HG02938 (cell line): ENCODE data around the gene IL10RA.

Experiments
- ATAC-seq: cut with Tn5 transposase; IDR thresholded peaks from one replicate; pipeline ENCODE4 v1.9.1; 2021; ENCODE audit warnings: mild to moderate bottlenecking, moderate library complexity; ENCODE audit not compliant: unreplicated experiment

The IL10RA gene

GRCh38 chr11:118005224-118006152, 19.3 kb downstream of the IL10RA start:
- no peak for ATAC-seq

GRCh38 chr11:118006153-118006534, 19.9 kb downstream of the IL10RA start:
- no peak for ATAC-seq

GRCh38 chr11:118007040-118007439, 20.8 kb downstream of the IL10RA start:
- ATAC-seq: no peak

- peak; percentile 38 for ATAC-seq
These were observed 21.5 kb downstream of the IL10RA start for GRCh38 chr11:118007563-118008270.

- ATAC-seq: no peak
These were observed 22.2 kb downstream of the IL10RA start for GRCh38 chr11:118008271-118008911.

GRCh38 chr11:118009864-118010737, 23.9 kb downstream of the IL10RA start:
- ATAC-seq: no peak

GRCh38 chr11:118010738-118011461, 24.7 kb downstream of the IL10RA start:
- peak; percentile 81 for ATAC-seq

GRCh38 chr11:118012083-118012669, 26.0 kb downstream of the IL10RA start:
- ATAC-seq: no peak

- ATAC-seq: no peak
These were observed 27.8 kb downstream of the IL10RA start for GRCh38 chr11:118014022-118014421.

GRCh38 chr11:118015385-118015841, 29.2 kb downstream of the IL10RA start:
- no peak for ATAC-seq

GRCh38 chr11:118016104-118016503, 29.9 kb downstream of the IL10RA start:
- no peak for ATAC-seq

GRCh38 chr11:118017111-118017510, 30.9 kb downstream of the IL10RA start:
- ATAC-seq: no peak

GRCh38 chr11:118017631-118018315, 31.6 kb downstream of the IL10RA start:
- ATAC-seq: no peak

- ATAC-seq: no peak
These were observed 32.2 kb downstream of the IL10RA start for GRCh38 chr11:118018401-118018800.

- ATAC-seq: no peak
These were observed 35.0 kb downstream of the IL10RA start for GRCh38 chr11:118021146-118021545.

GRCh38 chr11:118027694-118028093, 41.5 kb downstream of the IL10RA start:
- ATAC-seq: no peak

GRCh38 chr11:118028626-118029025, 42.4 kb downstream of the IL10RA start:
- ATAC-seq: no peak

GRCh38 chr11:118033443-118033842, 47.2 kb downstream of the IL10RA start:
- ATAC-seq: no peak

- no peak for ATAC-seq
These were observed 55.9 kb downstream of the IL10RA start for GRCh38 chr11:118042141-118042540.
